Osteoblast (primary cell): Measurements from ENCODE around the gene PAFAH1B1. TPM values are rescaled to one million over a fixed set of nuclear protein-coding genes. Genes with fewer than 3 reads are reported as not detected.

ENCODE experiments used
- DNase-seq: peaks from one replicate; pipeline ENCODE4 v3.0.0; 2011; ENCODE audit warnings: low spot score, mixed read lengths; ENCODE audit not compliant: insufficient read length; ENCODE audit errors: missing footprints
- H2AFZ ChIP-seq: 2 replicates; pipeline ENCODE4 v1.6.0; 2011; ENCODE audit warnings: mild to moderate bottlenecking, low read length
- H3K27ac ChIP-seq: 2 replicates; pipeline ENCODE4 v1.5.1; 2011; ENCODE audit warnings: mild to moderate bottlenecking, low read depth, low read length, moderate library complexity
- H3K27me3 ChIP-seq: 2 replicates; pipeline ENCODE4 v1.6.0; 2012; ENCODE audit warnings: mild to moderate bottlenecking, control low read depth, inconsistent platforms, low read length, moderate library complexity; ENCODE audit not compliant: insufficient read depth
- H3K36me3 ChIP-seq: 2 replicates; pipeline ENCODE4 v1.5.1; 2011; ENCODE audit warnings: mild to moderate bottlenecking, low read length, control low read depth, moderate library complexity; ENCODE audit not compliant: insufficient read depth
- H3K4me1 ChIP-seq: 2 replicates; pipeline ENCODE4 v1.5.1; 2011; ENCODE audit warnings: mild to moderate bottlenecking, low read length, control low read depth, moderate library complexity; ENCODE audit not compliant: insufficient read depth
- H3K4me2 ChIP-seq: 2 replicates; pipeline ENCODE4 v1.6.0; 2011; ENCODE audit warnings: mild to moderate bottlenecking, low read length; ENCODE audit not compliant: insufficient read depth
- H3K4me3 ChIP-seq: fragments of 200-600 bp; sonication (generic); 3 replicates; pipeline ENCODE4 v1.5.1; 2012; ENCODE audit warnings: mild to moderate bottlenecking, low read length, inconsistent platforms; ENCODE audit not compliant: insufficient read depth
- H3K79me2 ChIP-seq: 2 replicates; pipeline ENCODE4 v1.6.0; 2012; ENCODE audit warnings: mild to moderate bottlenecking, low read length, control low read depth, inconsistent platforms; ENCODE audit not compliant: insufficient read depth
- H3K9me3 ChIP-seq: 2 replicates; pipeline ENCODE4 v1.5.1; 2011; ENCODE audit warnings: low read depth, low read length, control low read depth
- H4K20me1 ChIP-seq: 2 replicates; pipeline ENCODE4 v1.6.0; 2012; ENCODE audit warnings: mild to moderate bottlenecking, low read length, control low read depth; ENCODE audit not compliant: insufficient read depth
- total RNA-seq: library from RNA; depleted of rRNA; stranded (reverse); fragments of >200 nt; gene quantifications from 2 replicates; pipeline ENCODE4 v1.2.3, GENCODE V29; 2012
- TF ChIP-seq, protein P1 (sequence below): IDR thresholded peaks from 2 replicates; pipeline ENCODE4 v1.5.1; 2011; ENCODE audit warnings: mild to moderate bottlenecking, low read depth, low read length, moderate library complexity; ENCODE audit errors: extremely low read depth

Gene PAFAH1B1
- total RNA-seq, 1 donor, result 128 TPM

DNA sequence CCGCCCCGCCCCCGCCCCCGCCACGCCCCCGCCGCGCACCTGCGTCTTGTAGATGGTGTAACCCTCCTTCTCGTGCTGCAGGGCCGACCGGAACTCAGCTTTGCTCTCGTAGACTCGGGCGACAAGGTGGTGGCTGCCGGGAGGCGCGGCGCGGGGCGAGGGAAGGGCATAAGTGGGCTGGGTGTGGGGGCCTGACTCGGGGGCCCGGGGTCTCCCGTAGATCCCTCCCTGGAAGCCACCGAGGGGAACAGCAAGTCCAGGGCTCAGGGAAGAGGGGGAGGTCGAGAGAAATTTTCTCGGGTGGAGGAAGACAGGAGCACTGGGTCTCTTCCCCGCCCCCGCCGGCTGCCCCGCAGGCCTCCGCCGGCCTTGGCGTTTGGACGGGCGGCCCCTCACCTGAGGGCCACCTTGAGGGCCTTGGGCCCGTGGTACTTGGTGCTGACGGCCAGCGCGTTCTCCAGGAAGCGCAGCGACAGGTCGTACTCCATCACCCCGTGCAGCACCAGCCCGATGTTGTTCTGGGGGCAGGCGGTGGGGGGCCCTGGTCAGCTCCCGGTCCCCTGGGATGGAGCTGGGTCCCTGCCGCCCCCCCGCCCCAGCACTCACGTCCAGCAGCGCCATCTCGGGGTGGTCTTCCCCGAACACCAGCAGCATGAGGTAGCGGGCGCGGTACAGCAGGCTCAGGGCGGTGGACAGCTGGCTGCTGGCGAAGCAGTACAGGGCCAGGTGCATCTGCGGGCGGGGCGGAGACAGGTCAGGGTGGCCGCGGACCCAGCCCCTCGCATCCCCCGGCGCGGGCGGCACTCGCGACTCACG lies 98.7 kb downstream of the PAFAH1B1 start:
- Histone ChIP-seq H3K27me3 (no peaks in the 10 kb centered on the region), H3K36me3 (peaks cover 20% of the 10 kb centered on the region), H2AFZ (no peak overlapping the region), H3K4me2 (no peak overlapping the region), H3K4me1 (peaks cover under 1% of the 10 kb centered on the region), H3K27ac (no peak overlapping the region), H3K9me3 (no peaks in the 10 kb centered on the region), H3K4me3 (no peak overlapping the region), H3K79me2 (no peaks in the 10 kb centered on the region), H4K20me1 (no peaks in the 10 kb centered on the region)
- peak; percentile 85 for DNase-seq
- TF ChIP-seq, protein P1, sequence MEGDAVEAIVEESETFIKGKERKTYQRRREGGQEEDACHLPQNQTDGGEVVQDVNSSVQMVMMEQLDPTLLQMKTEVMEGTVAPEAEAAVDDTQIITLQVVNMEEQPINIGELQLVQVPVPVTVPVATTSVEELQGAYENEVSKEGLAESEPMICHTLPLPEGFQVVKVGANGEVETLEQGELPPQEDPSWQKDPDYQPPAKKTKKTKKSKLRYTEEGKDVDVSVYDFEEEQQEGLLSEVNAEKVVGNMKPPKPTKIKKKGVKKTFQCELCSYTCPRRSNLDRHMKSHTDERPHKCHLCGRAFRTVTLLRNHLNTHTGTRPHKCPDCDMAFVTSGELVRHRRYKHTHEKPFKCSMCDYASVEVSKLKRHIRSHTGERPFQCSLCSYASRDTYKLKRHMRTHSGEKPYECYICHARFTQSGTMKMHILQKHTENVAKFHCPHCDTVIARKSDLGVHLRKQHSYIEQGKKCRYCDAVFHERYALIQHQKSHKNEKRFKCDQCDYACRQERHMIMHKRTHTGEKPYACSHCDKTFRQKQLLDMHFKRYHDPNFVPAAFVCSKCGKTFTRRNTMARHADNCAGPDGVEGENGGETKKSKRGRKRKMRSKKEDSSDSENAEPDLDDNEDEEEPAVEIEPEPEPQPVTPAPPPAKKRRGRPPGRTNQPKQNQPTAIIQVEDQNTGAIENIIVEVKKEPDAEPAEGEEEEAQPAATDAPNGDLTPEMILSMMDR, result no peak

- Histone ChIP-seq H3K36me3 (peaks cover 26% of the 10 kb centered on the region), H3K4me2 (no peak overlapping the region), H3K4me1 (no peaks in the 10 kb centered on the region), H3K4me3 (no peak overlapping the region), H3K27me3 (no peaks in the 10 kb centered on the region), H2AFZ (no peak overlapping the region), H3K9me3 (no peaks in the 10 kb centered on the region), H3K79me2 (no peaks in the 10 kb centered on the region), H3K27ac (no peak overlapping the region), H4K20me1 (peaks cover 1% of the 10 kb centered on the region)
- DNase-seq, result peak; percentile 82
- TF ChIP-seq, protein P1, result no peak
These were observed 99.3 kb downstream of the PAFAH1B1 start for GRCh38 chr17:2692781-2693135.

GRCh38 chr17:2693561-2694380 lies 100.3 kb downstream of the PAFAH1B1 start:
- H3K4me3 ChIP-seq, result no peak overlapping the region
- H3K79me2 ChIP-seq, result no peaks in the 10 kb centered on the region
- no peak overlapping the region for H3K4me2 ChIP-seq
- H2AFZ ChIP-seq, result no peak overlapping the region
- peaks cover 34% of the 10 kb centered on the region for H3K36me3 ChIP-seq
- H3K4me1 ChIP-seq, result no peaks in the 10 kb centered on the region
- TF ChIP-seq, protein P1, result no peak
- H3K27me3 ChIP-seq, result no peaks in the 10 kb centered on the region
- no peaks in the 10 kb centered on the region for H3K9me3 ChIP-seq
- DNase-seq, result peak; percentile 84
- no peak overlapping the region for H3K27ac ChIP-seq
- peaks cover 6% of the 10 kb centered on the region for H4K20me1 ChIP-seq
